A673 (cell line): ENCODE measurements around the gene VTI1A. TPM values are rescaled to one million over a fixed set of nuclear protein-coding genes. Genes with fewer than 3 reads are reported as not detected.
"Not testable (repeated sequence)": the region's sequence is repeated elsewhere in the genome, so short reads cannot be mapped to it uniquely, and the experiment has no call there.

ENCODE experiments used
- BruUV-seq: library from RNA; stranded (reverse); fragments of 400-500 nt; replicated peaks from 2 replicates; lab custom pipeline; 2021; lab: Mats Ljungman, UMichigan
- CTCF ChIA-PET: fragments of 300-600 bp; sonication (Branson Sonifier 250); formaldehyde crosslinking; loops from one replicate; lab custom pipeline; 2022; ENCODE audit warnings: antibody characterized with exemption; lab: Charles Lee
- POLR2A ChIA-PET: fragments of 300-600 bp; sonication (Branson Sonifier 250); formaldehyde crosslinking; loops from one replicate; lab custom pipeline; 2022; ENCODE audit warnings: antibody characterized with exemption; ENCODE audit not compliant: low non-redundant PET; lab: Charles Lee
- DNase-seq: peaks from one replicate; pipeline ENCODE4 v3.0.0-alpha.2; 2015; ENCODE audit warnings: low spot score
- H3K27ac ChIP-seq: fragments of 200-600 bp; sonication (generic); 2 replicates; pipeline ENCODE4 v1.5.1; 2016; ENCODE audit warnings: mixed run types, low read depth, mild to moderate bottlenecking, mixed read lengths, antibody characterized with exemption, low read length; ENCODE audit not compliant: poor library complexity, severe bottlenecking
- H3K27me3 ChIP-seq: fragments of 200-600 bp; sonication (generic); replicated peaks from 2 replicates; pipeline ENCODE4 v1.6.1; 2017; ENCODE audit warnings: mixed run types, low read depth, mild to moderate bottlenecking, mixed read lengths, antibody characterized with exemption, low read length; ENCODE audit not compliant: insufficient read depth, poor library complexity
- H3K36me3 ChIP-seq: fragments of 200-600 bp; sonication (generic); 2 replicates; pipeline ENCODE4 v1.6.1; 2016; ENCODE audit warnings: mixed run types, mild to moderate bottlenecking, mixed read lengths, antibody characterized with exemption, low read length; ENCODE audit not compliant: insufficient read depth, poor library complexity, severe bottlenecking
- H3K4me1 ChIP-seq: fragments of 200-600 bp; sonication (generic); 2 replicates; pipeline ENCODE4 v1.6.1; 2017; ENCODE audit warnings: mixed run types, mild to moderate bottlenecking, mixed read lengths, antibody characterized with exemption, low read length; ENCODE audit not compliant: insufficient read depth, poor library complexity, severe bottlenecking
- H3K4me3 ChIP-seq: fragments of 200-600 bp; sonication (generic); 2 replicates; pipeline ENCODE4 v1.5.1; 2016; ENCODE audit warnings: low read depth, mixed run types, mild to moderate bottlenecking, mixed read lengths, low read length; ENCODE audit not compliant: poor library complexity, severe bottlenecking
- H3K9me3 ChIP-seq: fragments of 200-600 bp; sonication (generic); 2 replicates; pipeline ENCODE4 v1.6.1; 2016; ENCODE audit warnings: mixed run types, low read depth, mild to moderate bottlenecking, mixed read lengths, antibody characterized with exemption, low read length; ENCODE audit not compliant: poor library complexity, severe bottlenecking
- CTCF ChIP-seq: fragments of 300-800, 200-600 bp; sonication (generic); conservative IDR thresholded peaks from 2 replicates; pipeline ENCODE4 v1.5.1; 2017; ENCODE audit warnings: low read depth, mild to moderate bottlenecking, antibody characterized with exemption, low read length, moderate library complexity, mixed read lengths
- EZH2 ChIP-seq: fragments of 200-600 bp; sonication (generic); IDR thresholded peaks from 2 replicates; pipeline ENCODE4 v1.6.1; 2017; ENCODE audit warnings: borderline replicate concordance, low read depth, mild to moderate bottlenecking, mixed read lengths, antibody characterized with exemption, low read length; ENCODE audit not compliant: poor library complexity, severe bottlenecking
- intact Hi-C: fragments of 100-400 bp; cut with micrococcal nuclease; formaldehyde crosslinking; loops from one replicate; pipeline ENCODE4 v1.10.0; 2022; ENCODE audit not compliant: unreplicated experiment
- microRNA-seq: library from miRNA; unstranded; fragments of <30 nt; microRNA quantifications from one replicate; pipeline ENCODE4 v1.2.0, GENCODE V29; 2021
- total RNA-seq: library from RNA; stranded (reverse); gene quantifications from 2 replicates; pipeline ENCODE4 v1.2.3, GENCODE V29; 2021

Gene VTI1A
- total RNA-seq, 1 experiment from 2014 or later = 38.7 TPM

- intact Hi-C loops = no loop called here
- Histone ChIP-seq H3K4me3 (no peak overlapping the region), H3K36me3 (no peaks in the 10 kb centered on the region), H3K4me1 (no peaks in the 10 kb centered on the region), H3K27me3 (no peaks in the 10 kb centered on the region), H3K9me3 (peaks cover 7% of the 10 kb centered on the region), H3K27ac (no peak overlapping the region)
- no peak for TF ChIP-seq EZH2
- no peak for TF ChIP-seq CTCF
- BruUV-seq = no TSS peak
- no peak for DNase-seq
- ChIA-PET POLR2A (no interaction called here), CTCF (no interaction called here)
Observed at GRCh38 chr10:112859793-112860192, 412.8 kb downstream of the VTI1A start.

- H3K4me1 ChIP-seq, BruUV-seq, H3K27ac ChIP-seq, H3K36me3 ChIP-seq, H3K4me3 ChIP-seq, CTCF ChIA-PET, H3K9me3 ChIP-seq, POLR2A ChIA-PET, intact Hi-C loops, H3K27me3 ChIP-seq, DNase-seq: not testable (repeated sequence)
Observed at GRCh38 chr10:112863461-112863860, 416.4 kb downstream of the VTI1A start.

Small RNA genes within 50 kb of the gene (microRNA-seq; reads per million reads assigned to microRNA genes)
- gene MIR4295 = not detected

Other genes starting within 250 kb of the VTI1A start
- not detected in 2 replicates for gene TECTB, start 163.8 kb upstream of the VTI1A start, total RNA-seq
- gene ACSL5, start 73.1 kb upstream of the VTI1A start, total RNA-seq = 0.37 and 1.0 TPM in 2 replicates
- gene ZDHHC6, start 301 bp upstream of the VTI1A start, total RNA-seq = 34.8 and 38.8 TPM in 2 replicates